Measurements from ENCODE around the gene KIAA1958. TPM values are rescaled to one million over a fixed set of nuclear protein-coding genes. Genes with fewer than 3 reads are reported as not detected.

The KIAA1958 gene
- total and polyA plus RNA-seq, 10 of the 15 experiments (the other 5 are each of a cell fraction or from before 2014, with no cell fraction given) = 0.53 to 8.7 (median 4.0) TPM

- peak; percentile 78 for TF ChIP-seq ZBTB40 (IDR thresholded peaks at IDR 0.05; ENCODE audit: borderline replicate concordance)
- no peak for TF ChIP-seq ESRRA (IDR thresholded peaks at IDR 0.05; ENCODE audit: low read length)
- no peak for TF ChIP-seq E4F1 (IDR thresholded peaks at IDR 0.05; ENCODE audit: borderline replicate concordance, partially characterized antibody)
- TF ChIP-seq EZH2 (IDR thresholded peaks at IDR 0.05; ENCODE audit: borderline replicate concordance, control insufficient read depth, low read depth, low read length) = no peak
- TF ChIP-seq IRF3 (IDR thresholded peaks at IDR 0.05) = no peak
- TF ChIP-seq MTA2 (IDR thresholded peaks at IDR 0.05; ENCODE audit: low read depth) = no peak
- no peak; the same call in none of the 2 replicates for TF ChIP-seq GATAD2B (conservative IDR thresholded peaks at IDR 0.05; ENCODE audit: low read depth)
- TF ChIP-seq MXI1 (IDR thresholded peaks at IDR 0.05; ENCODE audit: low read depth, low read length) = peak; percentile 88
- TF ChIP-seq CUX1 (IDR thresholded peaks at IDR 0.05; ENCODE audit: insufficient replicate concordance, low read depth, low read length) = no peak
- TF ChIP-seq TCF7 (IDR thresholded peaks at IDR 0.05; ENCODE audit: borderline replicate concordance) = no peak
- TF ChIP-seq CBFB (IDR thresholded peaks at IDR 0.05; ENCODE audit: low read depth) = peak; percentile 51; the same call in 1 of the 2 replicates
- TF ChIP-seq POU2F2 (IDR thresholded peaks at IDR 0.05; ENCODE audit: borderline replicate concordance, low read depth, low read length) = peak; percentile 76; the same call in 2 of the 3 replicates
- TF ChIP-seq MYB (IDR thresholded peaks at IDR 0.05; ENCODE audit: borderline replicate concordance, low read depth, low read length) = 0 out of 2 replicates have a peak, but pooled peaks have one; percentile 22
- TF ChIP-seq YBX1 (IDR thresholded peaks at IDR 0.05) = no peak
- peak; percentile 78; the same call in 1 of the 2 replicates for TF ChIP-seq ZSCAN29 (IDR thresholded peaks at IDR 0.05)
- peak; percentile 44; the same call in 1 of the 2 replicates for TF ChIP-seq CHD2 (IDR thresholded peaks at IDR 0.05; ENCODE audit: borderline replicate concordance, low read depth, low read length)
These were observed at the start of gene KIAA1958 (continued) for GRCh38 chr9:112486221-112487007.

Measured in GM12878 (cell line).